HepG2 (cell line): ENCODE results near the gene GDF7. TPM values are rescaled to one million over a fixed set of nuclear protein-coding genes. Genes with fewer than 3 reads are reported as not detected.

ENCODE experiments used
- DPF2 ChIP-seq: sonication (generic); formaldehyde crosslinking; IDR thresholded peaks from 2 replicates; pipeline ENCODE4 v1.4.0; 2020; ENCODE audit warnings: mild to moderate bottlenecking, low read depth, missing genetic modification reagents, borderline replicate concordance
- EHMT2 ChIP-seq: fragments of 200-600 bp; sonication (generic); IDR thresholded peaks from 2 replicates; pipeline ENCODE4 v1.7.0; 2017; ENCODE audit warnings: antibody characterized with exemption, low read depth, low read length, borderline replicate concordance
- GATAD1 ChIP-seq: IDR thresholded peaks from 2 replicates; pipeline ENCODE4 v1.6.1; 2016; ENCODE audit warnings: missing genetic modification reagents, missing compliant biosample characterization
- KDM3A ChIP-seq: IDR thresholded peaks from 2 replicates; pipeline ENCODE4 v1.6.1; 2018; ENCODE audit warnings: low read depth, missing compliant biosample characterization
- KLF6 ChIP-seq: IDR thresholded peaks from 2 replicates; pipeline ENCODE4 v1.8.0; 2016; ENCODE audit warnings: missing biosample characterization, missing genetic modification reagents
- MAX ChIP-seq: IDR thresholded peaks from 2 replicates; pipeline ENCODE4 v1.6.1; 2012; ENCODE audit warnings: inconsistent platforms
- MXD3 ChIP-seq: IDR thresholded peaks from 2 replicates; pipeline ENCODE4 v1.6.1; 2016; ENCODE audit warnings: mild to moderate bottlenecking, missing biosample characterization, missing genetic modification reagents
- MYNN ChIP-seq: sonication (generic); formaldehyde crosslinking; IDR thresholded peaks from 2 replicates; pipeline ENCODE4 v1.4.0; 2020; ENCODE audit warnings: mild to moderate bottlenecking, low read depth, missing genetic modification reagents
- POLR2AphosphoS2 ChIP-seq: IDR thresholded peaks from 2 replicates; pipeline ENCODE4 v1.6.1; 2011; ENCODE audit warnings: low read depth, low read length, improper control_type of control experiment
- PPARG ChIP-seq: conservative IDR thresholded peaks from 2 replicates; pipeline ENCODE4 v1.6.1; 2016; ENCODE audit warnings: missing biosample characterization, missing genetic modification reagents
- PRMT3 ChIP-seq: sonication (generic); formaldehyde crosslinking; IDR thresholded peaks from 2 replicates; pipeline ENCODE4 v1.8.1; 2022; ENCODE audit warnings: low read depth, mild to moderate bottlenecking, moderate library complexity, missing genetic modification reagents, borderline replicate concordance
- PRPF4 ChIP-seq: fragments of 200-400 bp; formaldehyde crosslinking; IDR thresholded peaks from 2 replicates; pipeline ENCODE4 v1.6.1; 2016; ENCODE audit warnings: low read length, low read depth; ENCODE audit not compliant: poor library complexity, severe bottlenecking
- RORA ChIP-seq: sonication (generic); formaldehyde crosslinking; IDR thresholded peaks from 2 replicates; pipeline ENCODE4 v1.5.0; 2020; ENCODE audit warnings: mild to moderate bottlenecking, missing genetic modification reagents, moderate library complexity
- SPEN ChIP-seq: sonication (generic); formaldehyde crosslinking; IDR thresholded peaks from 2 replicates; pipeline ENCODE4 v1.5.1; 2020; ENCODE audit warnings: low read depth, mild to moderate bottlenecking, missing genetic modification reagents
- ZMAT3 ChIP-seq: sonication (generic); formaldehyde crosslinking; conservative IDR thresholded peaks from 2 replicates; pipeline ENCODE4 v1.7.0; 2021; ENCODE audit warnings: missing genetic modification reagents
- ZNF180 ChIP-seq: sonication (generic); formaldehyde crosslinking; IDR thresholded peaks from 2 replicates; pipeline ENCODE4 v1.4.0; 2020; ENCODE audit warnings: low read depth, missing genetic modification reagents, borderline replicate concordance
- ZNF251 ChIP-seq: sonication (generic); formaldehyde crosslinking; IDR thresholded peaks from 2 replicates; pipeline ENCODE4 v1.9.0; 2021; ENCODE audit warnings: mild to moderate bottlenecking, missing genetic modification reagents
- ZNF3 ChIP-seq: IDR thresholded peaks from 2 replicates; pipeline ENCODE4 v1.7.0; 2017; ENCODE audit warnings: inconsistent platforms
- ZNF350 ChIP-seq: sonication (generic); formaldehyde crosslinking; IDR thresholded peaks from 2 replicates; pipeline ENCODE4 v1.4.0; 2020; ENCODE audit warnings: mild to moderate bottlenecking, low read depth, missing genetic modification reagents, borderline replicate concordance
- ZNF569 ChIP-seq: sonication (generic); formaldehyde crosslinking; IDR thresholded peaks from 2 replicates; pipeline ENCODE4 v1.5.0; 2020; ENCODE audit warnings: mild to moderate bottlenecking, missing genetic modification reagents, moderate library complexity, borderline replicate concordance
- ZNF572 ChIP-seq: sonication (generic); formaldehyde crosslinking; IDR thresholded peaks from 2 replicates; pipeline ENCODE4 v1.5.1; 2020; ENCODE audit warnings: mild to moderate bottlenecking, missing genetic modification reagents
- ZNF749 ChIP-seq: sonication (generic); formaldehyde crosslinking; IDR thresholded peaks from 2 replicates; pipeline ENCODE4 v1.8.0; 2022; ENCODE audit warnings: mild to moderate bottlenecking, missing genetic modification reagents, moderate library complexity, borderline replicate concordance
- ZSCAN21 ChIP-seq: sonication (generic); formaldehyde crosslinking; IDR thresholded peaks from 2 replicates; pipeline ENCODE4 v1.8.0; 2022; ENCODE audit warnings: mild to moderate bottlenecking, missing genetic modification reagents, moderate library complexity, borderline replicate concordance
- polyA plus RNA-seq, 8 experiments: library from polyadenylated mRNA; depleted of rRNA in 3 of 8; stranded (reverse) in 7 of 8; unstranded in 1 of 8; fragments of >200 nt; fragmentation: Illumina TruSeq in 4 of 8; extraction: Trizol in 4 of 8; gene quantifications; 2 replicates each; pipeline versions ENCODE4 v1.2.1 to v1.2.3, GENCODE V29; 2011 to 2016; ENCODE audit warnings: low read depth in 4 of 8, missing spikeins in 1 of 8, mixed read lengths in 1 of 8; ENCODE audit not compliant: insufficient read depth in 1 of 8
- total RNA-seq, 5 experiments: library from RNA; depleted of rRNA; stranded (reverse); fragments of >200 nt; fragmentation: Illumina TruSeq; extraction: Trizol; gene quantifications; 2 replicates each; pipeline ENCODE4 v1.2.3, GENCODE V29; 2016; ENCODE audit warnings: low read depth in 1 of 5
- TF ChIP-seq, protein P1 (sequence below): IDR thresholded peaks from 2 replicates; pipeline ENCODE4 v1.6.1; 2016; ENCODE audit warnings: low read depth, borderline replicate concordance
- TF ChIP-seq, protein P2 (sequence below): sonication (generic); formaldehyde crosslinking; IDR thresholded peaks from 2 replicates; pipeline ENCODE4 v1.5.0; 2020; ENCODE audit warnings: mild to moderate bottlenecking, missing genetic modification reagents, moderate library complexity
- TF ChIP-seq, protein P3 (sequence below): sonication (generic); formaldehyde crosslinking; IDR thresholded peaks from 2 replicates; pipeline ENCODE4 v1.8.1; 2023; ENCODE audit warnings: mild to moderate bottlenecking, inconsistent platforms, moderate library complexity, missing genetic modification reagents, borderline replicate concordance

Gene GDF7
- total and polyA plus RNA-seq, 2 of the 13 experiments (the other 11 are each of a cell fraction or from before 2014, with no cell fraction given): 1.6 to 15.0 TPM

- TF ChIP-seq, protein P1, sequence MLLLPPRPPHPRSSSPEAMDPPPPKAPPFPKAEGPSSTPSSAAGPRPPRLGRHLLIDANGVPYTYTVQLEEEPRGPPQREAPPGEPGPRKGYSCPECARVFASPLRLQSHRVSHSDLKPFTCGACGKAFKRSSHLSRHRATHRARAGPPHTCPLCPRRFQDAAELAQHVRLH (CRISPR knock-in tag): peak; percentile 93
- TF ChIP-seq ZNF3 (CRISPR knock-in tag) (no peak), KLF6 (CRISPR knock-in tag) (peak; percentile 72), GATAD1 (CRISPR knock-in tag) (peak; percentile 70), MXD3 (CRISPR knock-in tag) (peak; percentile 66; the same call in 1 of the 2 replicates), KDM3A (CRISPR knock-in tag) (peak; percentile 97), POLR2AphosphoS2 (no peak), MAX (peak; percentile 61; the same call in 1 of the 2 replicates), PPARG (CRISPR knock-in tag) (peak; percentile 74), ZNF251 (CRISPR knock-in tag) (no peak), ZNF350 (peak; percentile 92), DPF2 (CRISPR knock-in tag) (no peak), ZNF572 (peak; percentile 88; the same call in 1 of the 2 replicates), EHMT2 (no peak), ZNF569 (CRISPR knock-in tag) (no peak), RORA (CRISPR knock-in tag) (no peak), MYNN (CRISPR knock-in tag) (0 out of 2 replicates have a peak, but pooled peaks have one; percentile 59), ZNF749 (peak; percentile 80; the same call in 1 of the 2 replicates), PRMT3 (CRISPR knock-in tag) (no peak), PRPF4 (no peak), SPEN (peak; percentile 95), ZNF180 (CRISPR knock-in tag) (no peak), ZSCAN21 (CRISPR knock-in tag) (peak; percentile 76; the same call in 1 of the 2 replicates), ZMAT3 (CRISPR knock-in tag) (peak; percentile 93)
- TF ChIP-seq, protein P2, sequence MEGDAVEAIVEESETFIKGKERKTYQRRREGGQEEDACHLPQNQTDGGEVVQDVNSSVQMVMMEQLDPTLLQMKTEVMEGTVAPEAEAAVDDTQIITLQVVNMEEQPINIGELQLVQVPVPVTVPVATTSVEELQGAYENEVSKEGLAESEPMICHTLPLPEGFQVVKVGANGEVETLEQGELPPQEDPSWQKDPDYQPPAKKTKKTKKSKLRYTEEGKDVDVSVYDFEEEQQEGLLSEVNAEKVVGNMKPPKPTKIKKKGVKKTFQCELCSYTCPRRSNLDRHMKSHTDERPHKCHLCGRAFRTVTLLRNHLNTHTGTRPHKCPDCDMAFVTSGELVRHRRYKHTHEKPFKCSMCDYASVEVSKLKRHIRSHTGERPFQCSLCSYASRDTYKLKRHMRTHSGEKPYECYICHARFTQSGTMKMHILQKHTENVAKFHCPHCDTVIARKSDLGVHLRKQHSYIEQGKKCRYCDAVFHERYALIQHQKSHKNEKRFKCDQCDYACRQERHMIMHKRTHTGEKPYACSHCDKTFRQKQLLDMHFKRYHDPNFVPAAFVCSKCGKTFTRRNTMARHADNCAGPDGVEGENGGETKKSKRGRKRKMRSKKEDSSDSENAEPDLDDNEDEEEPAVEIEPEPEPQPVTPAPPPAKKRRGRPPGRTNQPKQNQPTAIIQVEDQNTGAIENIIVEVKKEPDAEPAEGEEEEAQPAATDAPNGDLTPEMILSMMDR (CRISPR knock-in tag): peak; percentile 100
- TF ChIP-seq, protein P3, sequence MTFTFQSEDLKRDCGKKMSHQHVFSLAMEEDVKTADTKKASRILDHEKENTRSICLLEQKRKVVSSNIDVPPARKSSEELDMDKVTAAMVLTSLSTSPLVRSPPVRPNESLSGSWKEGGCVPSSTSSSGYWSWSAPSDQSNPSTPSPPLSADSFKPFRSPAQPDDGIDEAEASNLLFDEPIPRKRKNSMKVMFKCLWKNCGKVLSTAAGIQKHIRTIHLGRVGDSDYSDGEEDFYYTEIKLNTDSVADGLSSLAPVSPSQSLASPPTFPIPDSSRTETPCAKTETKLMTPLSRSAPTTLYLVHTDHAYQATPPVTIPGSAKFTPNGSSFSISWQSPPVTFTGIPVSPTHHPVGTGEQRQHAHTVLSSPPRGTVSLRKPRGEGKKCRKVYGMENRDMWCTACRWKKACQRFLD (CRISPR knock-in tag): no peak
Observed at GRCh38 chr2:20635675-20636584, 31.0 kb upstream of the GDF7 start (continued).
